H9 (cell line): ENCODE measurements around the gene CHD6. TPM values are rescaled to one million over a fixed set of nuclear protein-coding genes. Genes with fewer than 3 reads are reported as not detected.
A peak's percentile ranks its signal among the peaks of the same experiment; 100 is the strongest.

Experiments
- DNase-seq: peaks from one replicate; pipeline ENCODE4 v3.0.0-alpha.2; 2017
- H2AFZ ChIP-seq: one replicate; pipeline ENCODE4 v1.6.1; 2013; ENCODE audit warnings: mild to moderate bottlenecking, low read length, control low read depth, moderate library complexity
- H2AK5ac ChIP-seq: 2 replicates; pipeline ENCODE4 v1.6.1; 2013; ENCODE audit warnings: low read length, control low read depth, mixed read lengths; ENCODE audit not compliant: insufficient read length
- H2BK120ac ChIP-seq: one replicate; pipeline ENCODE4 v1.6.1; 2013; ENCODE audit warnings: low read depth, mild to moderate bottlenecking, low read length, control low read depth, inconsistent platforms; ENCODE audit not compliant: poor library complexity, severe bottlenecking
- H2BK12ac ChIP-seq: 2 replicates; pipeline ENCODE4 v1.6.1; 2013; ENCODE audit warnings: low read length, control low read depth, mixed read lengths, low read depth; ENCODE audit not compliant: insufficient read length
- H2BK15ac ChIP-seq: 2 replicates; pipeline ENCODE4 v1.6.1; 2013; ENCODE audit warnings: low read depth, low read length, control low read depth
- H2BK20ac ChIP-seq: one replicate; pipeline ENCODE4 v1.6.1; 2013; ENCODE audit warnings: low read depth, mild to moderate bottlenecking, low read length, control low read depth, inconsistent platforms; ENCODE audit not compliant: poor library complexity, severe bottlenecking
- H2BK5ac ChIP-seq: 2 replicates; pipeline ENCODE4 v1.6.1; 2013; ENCODE audit warnings: low read length, control low read depth, mixed read lengths; ENCODE audit not compliant: insufficient read length
- H3K14ac ChIP-seq: 2 replicates; pipeline ENCODE4 v1.6.1; 2013; ENCODE audit warnings: low read length, control low read depth; ENCODE audit not compliant: insufficient read depth
- H3K18ac ChIP-seq: 2 replicates; pipeline ENCODE4 v1.6.1; 2013; ENCODE audit warnings: low read depth, mild to moderate bottlenecking, mixed read lengths, low read length, control low read depth; ENCODE audit not compliant: insufficient read length
- H3K23ac ChIP-seq: 2 replicates; pipeline ENCODE4 v1.6.1; 2013; ENCODE audit warnings: low read length, control low read depth, mixed read lengths, low read depth; ENCODE audit not compliant: insufficient read length
- H3K23me2 ChIP-seq: 2 replicates; pipeline ENCODE4 v1.6.1; 2013; ENCODE audit warnings: low read depth, mild to moderate bottlenecking, mixed read lengths, low read length, control low read depth; ENCODE audit not compliant: insufficient read length, poor library complexity, severe bottlenecking
- H3K27ac ChIP-seq: 2 replicates; pipeline ENCODE4 v1.5.1; 2013; ENCODE audit warnings: low read length, control low read depth, mixed read lengths, low read depth; ENCODE audit not compliant: insufficient read length
- H3K27me3 ChIP-seq: 2 replicates; pipeline ENCODE4 v1.6.1; 2013; ENCODE audit warnings: low read length, control low read depth, inconsistent platforms; ENCODE audit not compliant: insufficient read depth
- H3K4ac ChIP-seq: 2 replicates; pipeline ENCODE4 v1.6.1; 2013; ENCODE audit warnings: low read depth, mild to moderate bottlenecking, control low read depth, inconsistent platforms, low read length, moderate library complexity
- H3K4me1 ChIP-seq: 2 replicates; pipeline ENCODE4 v1.6.1; 2013; ENCODE audit warnings: low read length, control low read depth, inconsistent platforms; ENCODE audit not compliant: insufficient read depth
- H3K4me2 ChIP-seq: 2 replicates; pipeline ENCODE4 v1.6.1; 2013; ENCODE audit warnings: low read length, control low read depth, mixed read lengths; ENCODE audit not compliant: insufficient read length, insufficient read depth
- H3K56ac ChIP-seq: 2 replicates; pipeline ENCODE4 v1.6.1; 2013; ENCODE audit warnings: low read depth, mild to moderate bottlenecking, mixed read lengths, low read length, control low read depth; ENCODE audit not compliant: insufficient read length
- H3K79me1 ChIP-seq: 2 replicates; pipeline ENCODE4 v1.6.1; 2013; ENCODE audit warnings: low read depth, mild to moderate bottlenecking, moderate library complexity, low read length, control low read depth, inconsistent platforms; ENCODE audit not compliant: insufficient read depth, poor library complexity, severe bottlenecking
- H3K79me2 ChIP-seq: 2 replicates; pipeline ENCODE4 v1.6.1; 2013; ENCODE audit warnings: low read length, control low read depth, inconsistent platforms; ENCODE audit not compliant: insufficient read depth
- H3K9ac ChIP-seq: 2 replicates; pipeline ENCODE4 v1.6.1; 2013; ENCODE audit warnings: low read length, control low read depth, mixed read lengths; ENCODE audit not compliant: insufficient read length; ENCODE audit errors: extremely low read depth
- H3K9me3 ChIP-seq: one replicate; pipeline ENCODE4 v1.6.1; 2013; ENCODE audit warnings: low read depth, low read length, inconsistent platforms; ENCODE audit not compliant: control insufficient read depth
- H3T11ph ChIP-seq: one replicate; pipeline ENCODE4 v1.6.1; 2013; ENCODE audit warnings: mild to moderate bottlenecking, low read length, control low read depth, inconsistent platforms
- H4K20me1 ChIP-seq: one replicate; pipeline ENCODE4 v1.6.1; 2013; ENCODE audit not compliant: control insufficient read depth, insufficient read length, insufficient read depth
- H4K5ac ChIP-seq: 2 replicates; pipeline ENCODE4 v1.6.1; 2013; ENCODE audit warnings: low read depth, mild to moderate bottlenecking, mixed read lengths, low read length, control low read depth; ENCODE audit not compliant: insufficient read length
- H4K8ac ChIP-seq: replicated peaks from 2 replicates; pipeline ENCODE4 v1.6.1; 2013; ENCODE audit warnings: low read length, control low read depth, mixed read lengths, low read depth; ENCODE audit not compliant: insufficient read length
- H4K91ac ChIP-seq: 2 replicates; pipeline ENCODE4 v1.6.1; 2013; ENCODE audit warnings: low read depth, mild to moderate bottlenecking, moderate library complexity, mixed read lengths, low read length, control low read depth; ENCODE audit not compliant: insufficient read length
- H3K27ac Mint-ChIP-seq, 3 experiments: 2 replicates in 2 of 3; 3 replicates in 1 of 3; pipeline ENCODE4 v1.8.0; 2020 to 2021; ENCODE audit warnings: mixed read lengths in 3 of 3, mild to moderate bottlenecking in 1 of 3, moderate library complexity in 1 of 3
- H3K27me3 Mint-ChIP-seq: 2 replicates; pipeline ENCODE4 v1.8.0; 2021; ENCODE audit warnings: low read depth, mild to moderate bottlenecking, moderate library complexity, mixed read lengths
- H3K36me3 Mint-ChIP-seq, 3 experiments: 2 replicates in 2 of 3; 3 replicates in 1 of 3; pipeline ENCODE4 v1.8.0; 2020 to 2021; ENCODE audit warnings: low read depth in 3 of 3, mixed read lengths in 3 of 3; ENCODE audit not compliant: insufficient read depth in 1 of 3
- H3K4me1 Mint-ChIP-seq, 2 experiments: 2 replicates each; pipeline ENCODE4 v1.8.0; 2020; ENCODE audit warnings: mixed read lengths in 2 of 2
- H3K4me3 Mint-ChIP-seq, 2 experiments: 2 replicates in 1 of 2; 3 replicates in 1 of 2; pipeline ENCODE4 v1.8.0; 2020 to 2021; ENCODE audit warnings: mild to moderate bottlenecking in 2 of 2, mixed read lengths in 2 of 2, moderate library complexity in 1 of 2
- H3K9me3 Mint-ChIP-seq, 2 experiments: 2 replicates in 1 of 2; 3 replicates in 1 of 2; pipeline ENCODE4 v1.8.0; 2020; ENCODE audit warnings: mild to moderate bottlenecking in 2 of 2, mixed read lengths in 2 of 2, moderate library complexity in 1 of 2
- CTCF ChIP-seq: fragments of 200-600 bp; sonication (generic); conservative IDR thresholded peaks from 3 replicates; pipeline ENCODE4 v1.8.0; 2021; ENCODE audit warnings: antibody characterized with exemption, mild to moderate bottlenecking
- WGBS: extraction: QIAGEN DNeasy Blood & Tissue Kit; methylation state at CpG from one replicate; pipeline ENCODE4 v1.1.7; 2013; ENCODE audit warnings: missing lambda C conversion rate, low lambda C conversion rate, mixed read lengths; ENCODE audit not compliant: insufficient read length; ENCODE audit errors: extremely low coverage; 5-methylcytosine and 5-hydroxymethylcytosine counted together
- total RNA-seq: library from RNA; stranded (reverse); gene quantifications from 2 replicates; pipeline ENCODE4 v1.2.1, GENCODE V29; 2021

CHD6 gene
- total RNA-seq, 1 experiment from 2014 or later = 51.5 TPM

GRCh38 chr20:41426086-41426830, 191.9 kb downstream of the CHD6 start:
- Mint-ChIP-seq H3K36me3 (peaks cover 20 to 68% (median 56%) of the 10 kb centered on the region in 3 experiments; a peak in 6 of 7 replicates), H3K27ac (peak overlapping the region in 1 of 3 experiments; percentile 50; a peak in 1 of 7 replicates)
- no peak overlapping the region for H4K5ac ChIP-seq

More at GRCh38 chr20:41426086-41426830, 191.9 kb downstream of the CHD6 start:
- no peak overlapping the region for H2BK20ac ChIP-seq
- no peak overlapping the region for H3K18ac ChIP-seq
- WGBS = no CpG with 5 or more reads among the region's 11 CpGs
- H4K91ac ChIP-seq = no peak overlapping the region
- no peaks in the 10 kb centered on the region for H3K79me2 ChIP-seq
- no peaks in the 10 kb centered on the region for H3K4me1 Mint-ChIP-seq
- H3K79me1 ChIP-seq = no peaks in the 10 kb centered on the region
- no peak overlapping the region for H3K4me3 Mint-ChIP-seq
- no peak overlapping the region for H3K23ac ChIP-seq
- no peak overlapping the region for H3K9ac ChIP-seq
- H3K4me1 ChIP-seq = no peaks in the 10 kb centered on the region
- no peaks in the 10 kb centered on the region for H3K9me3 Mint-ChIP-seq
- H3K27ac ChIP-seq = no peak overlapping the region
- no peak overlapping the region for H4K8ac ChIP-seq
- H2BK5ac ChIP-seq = no peak overlapping the region
- no peak overlapping the region for H3K4me2 ChIP-seq
- no peaks in the 10 kb centered on the region for H3K23me2 ChIP-seq
- no peak overlapping the region for H3K4ac ChIP-seq
- no peak overlapping the region for H2BK12ac ChIP-seq
- H3K27me3 ChIP-seq = no peaks in the 10 kb centered on the region
- H4K20me1 ChIP-seq = no peaks in the 10 kb centered on the region
- no peak overlapping the region for H2AK5ac ChIP-seq
- no peaks in the 10 kb centered on the region for H3K27me3 Mint-ChIP-seq
- no peak overlapping the region for H2AFZ ChIP-seq
- H2BK15ac ChIP-seq = no peak overlapping the region
- no peak for TF ChIP-seq CTCF
- DNase-seq = no peak
- no peak overlapping the region for H2BK120ac ChIP-seq
- no peak overlapping the region for H3K56ac ChIP-seq
- H3K14ac ChIP-seq = no peak overlapping the region
- H3T11ph ChIP-seq = no peak overlapping the region
- no peaks in the 10 kb centered on the region for H3K9me3 ChIP-seq
